ENCODE data around the gene TMPRSS11D.

TMPRSS11D gene

GRCh38 chr4:67892905-67893304 lies 9.1 kb upstream of the TMPRSS11D start:
- Histone ChIP-seq H3K9me3 (peaks cover 11% of the 10 kb centered on the region), H3K27me3 (no peaks in the 10 kb centered on the region), H4K20me1 (no peaks in the 10 kb centered on the region), H3K27ac (no peak overlapping the region), H3K9ac (no peak overlapping the region), H3K4me3 (no peak overlapping the region), H3K4me1 (peaks cover 8% of the 10 kb centered on the region), H3K4me2 (no peak overlapping the region), H3K36me3 (no peaks in the 10 kb centered on the region)
- no peak for TF ChIP-seq Cebpa-rat (IDR thresholded peaks at IDR 0.05)

- Histone ChIP-seq H3K9me3 (peaks cover 11% of the 10 kb centered on the region), H3K4me2 (no peak overlapping the region), H3K27me3 (no peaks in the 10 kb centered on the region), H3K27ac (no peak overlapping the region), H3K9ac (no peak overlapping the region), H3K4me3 (no peak overlapping the region), H3K36me3 (no peaks in the 10 kb centered on the region), H4K20me1 (no peaks in the 10 kb centered on the region), H3K4me1 (peaks cover 8% of the 10 kb centered on the region)
- no peak for TF ChIP-seq Cebpa-rat (IDR thresholded peaks at IDR 0.05)
Measured at GRCh38 chr4:67892253-67892652, 8.5 kb upstream of the TMPRSS11D start.

- H3K4me2 ChIP-seq, result no peak overlapping the region
- H3K27me3 ChIP-seq, result no peaks in the 10 kb centered on the region
- no peaks in the 10 kb centered on the region for H4K20me1 ChIP-seq
- no peak for TF ChIP-seq Cebpa-rat (IDR thresholded peaks at IDR 0.05)
- no peak overlapping the region for H3K4me3 ChIP-seq
- H3K9ac ChIP-seq, result no peak overlapping the region
- peaks cover 8% of the 10 kb centered on the region for H3K4me1 ChIP-seq
- H3K9me3 ChIP-seq, result peaks cover 9% of the 10 kb centered on the region
- H3K36me3 ChIP-seq, result no peaks in the 10 kb centered on the region
- H3K27ac ChIP-seq, result no peak overlapping the region
Measured at GRCh38 chr4:67891645-67892044, 7.8 kb upstream of the TMPRSS11D start.

GRCh38 chr4:67886281-67886680 lies 2.5 kb upstream of the TMPRSS11D start:
- H4K20me1 ChIP-seq, result no peaks in the 10 kb centered on the region
- no peak overlapping the region for H3K27ac ChIP-seq
- no peaks in the 10 kb centered on the region for H3K27me3 ChIP-seq
- no peaks in the 10 kb centered on the region for H3K36me3 ChIP-seq
- no peak overlapping the region for H3K4me2 ChIP-seq
- H3K9ac ChIP-seq, result no peak overlapping the region
- H3K4me3 ChIP-seq, result no peak overlapping the region
- no peak for TF ChIP-seq Cebpa-rat (IDR thresholded peaks at IDR 0.05)
- H3K4me1 ChIP-seq, result peaks cover 8% of the 10 kb centered on the region
- no peaks in the 10 kb centered on the region for H3K9me3 ChIP-seq

- Histone ChIP-seq H3K9ac (no peak overlapping the region), H3K4me1 (peaks cover 8% of the 10 kb centered on the region), H3K9me3 (no peaks in the 10 kb centered on the region), H3K27ac (no peak overlapping the region), H3K4me2 (no peak overlapping the region), H4K20me1 (no peaks in the 10 kb centered on the region), H3K4me3 (no peak overlapping the region), H3K27me3 (no peaks in the 10 kb centered on the region), H3K36me3 (no peaks in the 10 kb centered on the region)
- TF ChIP-seq Cebpa-rat (IDR thresholded peaks at IDR 0.05), result no peak
Measured at GRCh38 chr4:67885762-67886161, 2.0 kb upstream of the TMPRSS11D start.

- Histone ChIP-seq H3K9ac (no peak overlapping the region), H3K9me3 (no peaks in the 10 kb centered on the region), H3K4me2 (no peak overlapping the region), H3K4me3 (no peak overlapping the region), H3K36me3 (no peaks in the 10 kb centered on the region), H3K27me3 (no peaks in the 10 kb centered on the region), H3K4me1 (peaks cover 3% of the 10 kb centered on the region), H4K20me1 (no peaks in the 10 kb centered on the region), H3K27ac (no peak overlapping the region)
- no peak for TF ChIP-seq Cebpa-rat (IDR thresholded peaks at IDR 0.05)
Measured at GRCh38 chr4:67884701-67885100, 899 bp upstream of the TMPRSS11D start.

- H3K4me3 ChIP-seq, result no peak overlapping the region
- H3K4me1 ChIP-seq, result no peaks in the 10 kb centered on the region
- no peak for TF ChIP-seq Cebpa-rat (IDR thresholded peaks at IDR 0.05)
- no peaks in the 10 kb centered on the region for H4K20me1 ChIP-seq
- no peak overlapping the region for H3K27ac ChIP-seq
- H3K36me3 ChIP-seq, result no peaks in the 10 kb centered on the region
- H3K4me2 ChIP-seq, result no peak overlapping the region
- no peak overlapping the region for H3K9ac ChIP-seq
- no peaks in the 10 kb centered on the region for H3K27me3 ChIP-seq
- H3K9me3 ChIP-seq, result no peaks in the 10 kb centered on the region
Measured at GRCh38 chr4:67883458-67883857, 344 bp downstream of the TMPRSS11D start.

GRCh38 chr4:67880866-67881610 lies 2.8 kb downstream of the TMPRSS11D start:
- Histone ChIP-seq H3K4me1 (no peaks in the 10 kb centered on the region), H3K4me2 (no peak overlapping the region), H3K9me3 (no peaks in the 10 kb centered on the region), H3K4me3 (no peak overlapping the region), H3K27ac (no peak overlapping the region), H3K9ac (no peak overlapping the region), H3K27me3 (no peaks in the 10 kb centered on the region), H3K36me3 (no peaks in the 10 kb centered on the region), H4K20me1 (no peaks in the 10 kb centered on the region)
- TF ChIP-seq Cebpa-rat (IDR thresholded peaks at IDR 0.05), result no peak

- no peak for TF ChIP-seq Cebpa-rat (IDR thresholded peaks at IDR 0.05)
- Histone ChIP-seq H3K27me3 (no peaks in the 10 kb centered on the region), H3K9me3 (no peaks in the 10 kb centered on the region), H3K4me1 (no peaks in the 10 kb centered on the region), H3K4me3 (no peak overlapping the region), H4K20me1 (no peaks in the 10 kb centered on the region), H3K36me3 (no peaks in the 10 kb centered on the region), H3K4me2 (no peak overlapping the region), H3K27ac (no peak overlapping the region), H3K9ac (no peak overlapping the region)
Measured at GRCh38 chr4:67879486-67879885, 4.3 kb downstream of the TMPRSS11D start.

GRCh38 chr4:67877086-67877485 lies 6.7 kb downstream of the TMPRSS11D start:
- H4K20me1 ChIP-seq, result no peaks in the 10 kb centered on the region
- H3K9me3 ChIP-seq, result no peaks in the 10 kb centered on the region
- H3K36me3 ChIP-seq, result no peaks in the 10 kb centered on the region
- no peaks in the 10 kb centered on the region for H3K4me1 ChIP-seq
- TF ChIP-seq Cebpa-rat (IDR thresholded peaks at IDR 0.05), result no peak
- no peak overlapping the region for H3K27ac ChIP-seq
- no peak overlapping the region for H3K4me2 ChIP-seq
- no peak overlapping the region for H3K9ac ChIP-seq
- no peak overlapping the region for H3K4me3 ChIP-seq
- no peaks in the 10 kb centered on the region for H3K27me3 ChIP-seq

- no peak for TF ChIP-seq Cebpa-rat (IDR thresholded peaks at IDR 0.05)
- H3K4me3 ChIP-seq, result no peak overlapping the region
- H3K27ac ChIP-seq, result no peak overlapping the region
- H3K9ac ChIP-seq, result no peak overlapping the region
- no peaks in the 10 kb centered on the region for H3K9me3 ChIP-seq
- no peaks in the 10 kb centered on the region for H3K36me3 ChIP-seq
- H3K27me3 ChIP-seq, result no peaks in the 10 kb centered on the region
- no peaks in the 10 kb centered on the region for H3K4me1 ChIP-seq
- H3K4me2 ChIP-seq, result no peak overlapping the region
- no peaks in the 10 kb centered on the region for H4K20me1 ChIP-seq
Measured at GRCh38 chr4:67874986-67875385, 8.8 kb downstream of the TMPRSS11D start.
